Uterus (tissue), 2 donors: ENCODE data around the gene PARP6.

Source experiments
- POLR2A ChIP-seq, 2 donors: fragments of 450-650 bp; IDR thresholded peaks; one replicate each; pipeline ENCODE4 v1.6.1; 2016; ENCODE audit warnings: antibody characterized with exemption in 2 of 2, mild to moderate bottlenecking in 1 of 2, moderate library complexity in 1 of 2
- TF ChIP-seq, protein P1 (sequence below), 4 experiments: fragments of 200-600 bp in 2 of 4; fragments of 450-650 bp in 2 of 4; sonication (generic) in 2 of 4; IDR thresholded peaks; one replicate each; pipeline ENCODE4 v1.5.1; 2016 to 2019; ENCODE audit warnings: antibody characterized with exemption in 4 of 4, mild to moderate bottlenecking in 2 of 4, moderate library complexity in 1 of 4

DNA sequence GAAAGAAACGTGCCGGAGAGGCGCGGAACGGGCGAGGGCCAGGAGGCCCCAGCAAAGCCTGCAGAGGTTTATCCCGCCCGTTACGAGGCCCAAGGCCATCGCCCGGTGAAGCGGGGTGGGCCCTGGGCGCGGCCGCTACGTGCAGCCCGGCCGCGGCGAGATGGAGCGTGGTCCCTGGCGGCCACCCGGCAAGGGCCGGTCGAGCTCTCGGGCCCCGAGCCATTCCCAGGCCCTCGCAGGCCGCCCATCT, 42.5 kb downstream of the PARP6 start:
- TF ChIP-seq, protein P1, sequence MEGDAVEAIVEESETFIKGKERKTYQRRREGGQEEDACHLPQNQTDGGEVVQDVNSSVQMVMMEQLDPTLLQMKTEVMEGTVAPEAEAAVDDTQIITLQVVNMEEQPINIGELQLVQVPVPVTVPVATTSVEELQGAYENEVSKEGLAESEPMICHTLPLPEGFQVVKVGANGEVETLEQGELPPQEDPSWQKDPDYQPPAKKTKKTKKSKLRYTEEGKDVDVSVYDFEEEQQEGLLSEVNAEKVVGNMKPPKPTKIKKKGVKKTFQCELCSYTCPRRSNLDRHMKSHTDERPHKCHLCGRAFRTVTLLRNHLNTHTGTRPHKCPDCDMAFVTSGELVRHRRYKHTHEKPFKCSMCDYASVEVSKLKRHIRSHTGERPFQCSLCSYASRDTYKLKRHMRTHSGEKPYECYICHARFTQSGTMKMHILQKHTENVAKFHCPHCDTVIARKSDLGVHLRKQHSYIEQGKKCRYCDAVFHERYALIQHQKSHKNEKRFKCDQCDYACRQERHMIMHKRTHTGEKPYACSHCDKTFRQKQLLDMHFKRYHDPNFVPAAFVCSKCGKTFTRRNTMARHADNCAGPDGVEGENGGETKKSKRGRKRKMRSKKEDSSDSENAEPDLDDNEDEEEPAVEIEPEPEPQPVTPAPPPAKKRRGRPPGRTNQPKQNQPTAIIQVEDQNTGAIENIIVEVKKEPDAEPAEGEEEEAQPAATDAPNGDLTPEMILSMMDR (IDR thresholded peaks at IDR 0.05), result peak in 1 of 4 experiments; percentile 11
- no peak for TF ChIP-seq POLR2A (IDR thresholded peaks at IDR 0.05)
